Measurements from ENCODE around the gene ZMYND10.
A peak's percentile ranks its signal among the peaks of the same experiment; 100 is the strongest.

Gene ZMYND10

DNA sequence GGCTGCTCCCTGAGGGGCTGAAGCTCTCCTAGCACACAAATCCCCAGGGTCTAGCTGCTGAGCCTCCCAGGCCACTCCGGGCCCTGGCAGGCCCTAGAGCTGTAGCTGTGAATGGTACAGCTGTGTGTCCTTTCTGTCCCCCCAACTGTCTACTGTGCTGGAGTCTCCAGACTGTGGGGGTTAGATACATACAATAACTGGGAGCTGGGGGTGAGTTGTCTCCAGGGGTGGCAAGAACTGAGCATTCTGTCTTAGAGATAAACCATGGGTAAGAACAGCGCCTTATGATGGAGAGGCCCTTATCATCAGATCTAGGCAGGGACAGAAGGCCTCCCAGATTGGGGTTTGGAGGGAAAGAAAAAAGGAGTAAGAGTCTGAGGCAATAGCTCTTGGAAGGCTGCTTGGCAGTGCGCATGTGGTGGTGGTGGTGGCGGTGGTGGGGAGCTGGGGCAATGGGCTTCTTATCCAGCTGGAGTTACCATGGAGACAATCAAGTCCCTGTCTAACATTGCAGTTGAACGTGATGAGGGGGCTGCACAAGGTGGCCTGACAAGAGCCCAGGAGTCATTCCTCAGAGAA is 8.7 kb upstream of the ZMYND10 start:
- H3K4me3 ChIP-seq (ENCODE audit: low read depth in 1 of 2, low read length in 2 of 2): no peak overlapping the region
- no peak overlapping the region for H3K9ac ChIP-seq (ENCODE audit: low read length)
- H3K36me3 ChIP-seq (ENCODE audit: insufficient read depth, low read length): peaks cover 53% of the 10 kb centered on the region
- no peaks in the 10 kb centered on the region for H3K27me3 ChIP-seq (ENCODE audit: control insufficient read depth in 1 of 2, insufficient read depth in 2 of 2, low read length in 2 of 2)
- H3K9me3 ChIP-seq (ENCODE audit: low read length): no peaks in the 10 kb centered on the region
- H3K4me1 ChIP-seq (ENCODE audit: insufficient read depth, low read length): peaks cover 52% of the 10 kb centered on the region
- no peak overlapping the region for H3K27ac ChIP-seq (ENCODE audit: low read depth, low read length)

GRCh38 chr3:50353245-50354004 is 7.9 kb upstream of the ZMYND10 start:
- no peaks in the 10 kb centered on the region for H3K27me3 ChIP-seq (ENCODE audit: control insufficient read depth in 1 of 2, insufficient read depth in 2 of 2, low read length in 2 of 2)
- H3K4me3 ChIP-seq (ENCODE audit: low read depth in 1 of 2, low read length in 2 of 2): no peak overlapping the region
- no peak overlapping the region for H3K27ac ChIP-seq (ENCODE audit: low read depth, low read length)
- peaks cover 53% of the 10 kb centered on the region for H3K4me1 ChIP-seq (ENCODE audit: insufficient read depth, low read length)
- H3K36me3 ChIP-seq (ENCODE audit: insufficient read depth, low read length): peaks cover 59% of the 10 kb centered on the region
- H3K9me3 ChIP-seq (ENCODE audit: low read length): no peaks in the 10 kb centered on the region
- H3K9ac ChIP-seq (ENCODE audit: low read length): no peak overlapping the region

DNA sequence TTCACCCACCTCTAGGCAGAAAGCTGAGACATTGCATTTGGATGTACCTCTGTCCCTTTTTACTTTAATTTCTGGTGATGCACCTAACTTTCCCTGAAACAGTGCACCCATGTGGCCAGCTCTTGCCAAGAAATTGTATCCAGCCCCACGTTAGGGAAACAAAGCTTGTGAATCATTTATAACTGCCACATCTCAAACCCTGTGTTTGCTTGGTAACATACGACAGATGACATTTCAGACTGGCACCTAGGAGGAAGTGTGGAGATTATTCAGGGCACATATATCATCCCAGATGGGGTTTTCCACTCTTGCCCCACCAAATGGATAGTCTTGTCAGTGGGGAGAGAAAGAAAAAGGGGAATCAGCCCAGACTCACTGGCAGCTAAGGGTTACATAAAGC is 7.2 kb upstream of the ZMYND10 start:
- peaks cover 47% of the 10 kb centered on the region for H3K4me1 ChIP-seq (ENCODE audit: insufficient read depth, low read length)
- H3K4me3 ChIP-seq (ENCODE audit: low read depth in 1 of 2, low read length in 2 of 2): no peak overlapping the region
- H3K27me3 ChIP-seq (ENCODE audit: control insufficient read depth in 1 of 2, insufficient read depth in 2 of 2, low read length in 2 of 2): no peaks in the 10 kb centered on the region
- H3K36me3 ChIP-seq (ENCODE audit: insufficient read depth, low read length): peaks cover 59% of the 10 kb centered on the region
- H3K27ac ChIP-seq (ENCODE audit: low read depth, low read length): no peak overlapping the region
- H3K9ac ChIP-seq (ENCODE audit: low read length): no peak overlapping the region
- H3K9me3 ChIP-seq (ENCODE audit: low read length): no peaks in the 10 kb centered on the region

- Histone ChIP-seq H3K27ac (ENCODE audit: low read depth, low read length) (peak overlapping the region; percentile 43), H3K27me3 (ENCODE audit: control insufficient read depth in 1 of 2, insufficient read depth in 2 of 2, low read length in 2 of 2) (no peaks in the 10 kb centered on the region), H3K9me3 (ENCODE audit: low read length) (no peaks in the 10 kb centered on the region), H3K4me3 (ENCODE audit: low read depth in 1 of 2, low read length in 2 of 2) (peak overlapping the region; percentile 66 to 91), H3K4me1 (ENCODE audit: insufficient read depth, low read length) (peaks cover 32% of the 10 kb centered on the region), H3K9ac (ENCODE audit: low read length) (peak overlapping the region; percentile 71), H3K36me3 (ENCODE audit: insufficient read depth, low read length) (peaks cover 45% of the 10 kb centered on the region)
Measured at GRCh38 chr3:50351323-50351697, 5.8 kb upstream of the ZMYND10 start.

DNA sequence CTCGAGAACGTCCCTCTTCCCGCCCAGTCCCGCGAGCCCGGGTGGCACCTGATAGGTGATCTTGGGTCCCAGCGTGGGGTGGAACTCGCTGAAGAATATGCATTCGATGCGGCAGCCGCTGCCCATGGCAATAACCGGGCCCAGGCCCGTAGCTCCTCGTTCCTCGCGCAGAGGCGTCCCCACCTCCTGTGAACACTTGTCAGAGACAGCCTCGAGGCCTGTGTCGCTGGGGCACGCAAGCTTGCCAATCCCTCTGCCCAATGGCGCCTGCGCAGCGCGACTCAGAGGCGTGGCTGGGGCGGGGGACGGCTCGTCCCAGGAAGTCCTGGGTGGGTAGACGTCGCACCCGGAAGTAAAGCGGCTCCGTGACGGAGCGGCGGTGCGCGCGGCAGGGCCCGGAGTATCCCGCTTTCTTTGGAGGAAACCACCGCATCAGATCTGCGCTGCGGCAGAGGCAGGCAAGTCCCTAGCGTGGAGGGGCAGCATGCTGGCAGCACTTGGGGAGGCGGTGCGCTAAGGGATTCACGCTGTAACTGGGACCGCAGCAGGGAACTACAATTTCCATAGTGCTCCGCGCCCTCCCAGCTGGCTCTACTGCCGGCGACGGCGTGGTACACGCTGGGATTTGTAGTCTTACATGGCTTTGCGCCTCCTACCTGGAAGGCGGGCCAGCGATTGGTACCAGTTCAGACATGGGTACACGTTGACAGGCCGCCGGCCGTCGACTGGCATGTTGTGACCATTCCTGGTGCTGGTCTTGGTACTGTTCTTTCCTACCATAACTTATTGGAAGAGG is 5.2 kb upstream of the ZMYND10 start, which contains the start of the genes CYB561D2 and NPRL2:
Gene CYB561D2 (plus strand): TSS at position 336 of the 796 bp plus-strand sequence. CDS start 572 bp downstream, outside the sequence.
Gene NPRL2 (minus strand): TSS at position 249 of the 796 bp plus-strand sequence. CDS start 123 bp downstream, at position 126.
- peak within 1 kb of the TSS; percentile 66 to 91 for H3K4me3 ChIP-seq (ENCODE audit: low read depth in 1 of 2, low read length in 2 of 2)
- peak within 1 kb of the TSS; percentile 71 for H3K9ac ChIP-seq (ENCODE audit: low read length)
- H3K4me1 ChIP-seq (ENCODE audit: insufficient read depth, low read length): peaks cover 29% of the 10 kb centered on the region
- peaks cover 39% of the 10 kb centered on the region for H3K36me3 ChIP-seq (ENCODE audit: insufficient read depth, low read length)
- H3K27me3 ChIP-seq (ENCODE audit: control insufficient read depth in 1 of 2, insufficient read depth in 2 of 2, low read length in 2 of 2): no peaks in the 10 kb centered on the region
- H3K9me3 ChIP-seq (ENCODE audit: low read length): no peaks in the 10 kb centered on the region
- H3K27ac ChIP-seq (ENCODE audit: low read depth, low read length): peak within 1 kb of the TSS; percentile 43

DNA sequence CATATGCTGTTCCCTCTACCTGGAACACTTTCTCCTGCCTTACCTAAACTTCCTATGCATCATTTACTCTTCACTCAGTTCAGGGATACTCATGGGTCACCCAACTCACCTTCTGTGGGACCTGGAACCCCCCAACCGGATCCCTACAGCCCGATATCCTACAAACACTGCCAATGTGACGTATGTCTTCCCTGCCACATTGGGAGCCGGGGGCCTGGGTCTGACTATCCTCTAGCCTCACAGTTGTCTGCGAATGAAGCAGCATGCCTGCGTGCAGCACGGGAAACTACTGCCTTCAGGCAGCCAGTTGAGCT is 4.6 kb upstream of the ZMYND10 start:
- Histone ChIP-seq H3K4me1 (ENCODE audit: insufficient read depth, low read length) (peaks cover 31% of the 10 kb centered on the region), H3K27me3 (ENCODE audit: control insufficient read depth in 1 of 2, insufficient read depth in 2 of 2, low read length in 2 of 2) (no peaks in the 10 kb centered on the region), H3K9me3 (ENCODE audit: low read length) (no peaks in the 10 kb centered on the region), H3K9ac (ENCODE audit: low read length) (peak overlapping the region; percentile 71), H3K27ac (ENCODE audit: low read depth, low read length) (peak overlapping the region; percentile 43), H3K4me3 (ENCODE audit: low read depth in 1 of 2, low read length in 2 of 2) (peak overlapping the region; percentile 66 to 91), H3K36me3 (ENCODE audit: insufficient read depth, low read length) (peaks cover 33% of the 10 kb centered on the region)

- H3K9ac ChIP-seq (ENCODE audit: low read length): no peak overlapping the region
- H3K27me3 ChIP-seq (ENCODE audit: control insufficient read depth in 1 of 2, insufficient read depth in 2 of 2, low read length in 2 of 2): no peaks in the 10 kb centered on the region
- peaks cover 10% of the 10 kb centered on the region for H3K36me3 ChIP-seq (ENCODE audit: insufficient read depth, low read length)
- peaks cover 34% of the 10 kb centered on the region for H3K4me1 ChIP-seq (ENCODE audit: insufficient read depth, low read length)
- H3K27ac ChIP-seq (ENCODE audit: low read depth, low read length): no peak overlapping the region
- H3K9me3 ChIP-seq (ENCODE audit: low read length): no peaks in the 10 kb centered on the region
- H3K4me3 ChIP-seq (ENCODE audit: low read depth in 1 of 2, low read length in 2 of 2): no peak overlapping the region
Measured at GRCh38 chr3:50347187-50347813, 1.8 kb upstream of the ZMYND10 start.

DNA sequence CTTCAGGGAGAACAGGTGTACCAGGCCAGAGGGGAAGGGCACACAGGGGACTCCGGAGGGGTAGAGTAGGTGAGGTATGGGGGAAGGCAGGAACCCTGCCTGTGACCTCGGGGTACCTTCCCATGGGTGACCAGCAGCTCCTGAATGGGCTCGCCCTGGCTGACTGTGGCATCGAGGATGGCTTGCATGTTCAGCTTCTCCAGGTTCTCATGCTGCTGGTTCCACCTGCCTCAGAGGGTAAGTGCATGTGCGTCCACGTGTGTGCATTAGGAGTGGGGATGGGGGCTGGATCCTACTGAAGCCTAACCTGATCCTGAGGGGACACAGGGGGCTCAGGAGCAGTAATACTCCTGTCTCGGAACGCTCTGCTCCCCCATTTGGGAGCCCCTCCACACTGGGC is 524 bp downstream of the ZMYND10 start:
- H3K36me3 ChIP-seq (ENCODE audit: insufficient read depth, low read length): peaks cover 10% of the 10 kb centered on the region
- H3K27ac ChIP-seq (ENCODE audit: low read depth, low read length): no peak overlapping the region
- H3K9ac ChIP-seq (ENCODE audit: low read length): no peak overlapping the region
- H3K27me3 ChIP-seq (ENCODE audit: control insufficient read depth in 1 of 2, insufficient read depth in 2 of 2, low read length in 2 of 2): no peaks in the 10 kb centered on the region
- peaks cover 33% of the 10 kb centered on the region for H3K4me1 ChIP-seq (ENCODE audit: insufficient read depth, low read length)
- peak overlapping the region; percentile 38 to 59 for H3K4me3 ChIP-seq (ENCODE audit: low read depth in 1 of 2, low read length in 2 of 2)
- no peaks in the 10 kb centered on the region for H3K9me3 ChIP-seq (ENCODE audit: low read length)

DNA sequence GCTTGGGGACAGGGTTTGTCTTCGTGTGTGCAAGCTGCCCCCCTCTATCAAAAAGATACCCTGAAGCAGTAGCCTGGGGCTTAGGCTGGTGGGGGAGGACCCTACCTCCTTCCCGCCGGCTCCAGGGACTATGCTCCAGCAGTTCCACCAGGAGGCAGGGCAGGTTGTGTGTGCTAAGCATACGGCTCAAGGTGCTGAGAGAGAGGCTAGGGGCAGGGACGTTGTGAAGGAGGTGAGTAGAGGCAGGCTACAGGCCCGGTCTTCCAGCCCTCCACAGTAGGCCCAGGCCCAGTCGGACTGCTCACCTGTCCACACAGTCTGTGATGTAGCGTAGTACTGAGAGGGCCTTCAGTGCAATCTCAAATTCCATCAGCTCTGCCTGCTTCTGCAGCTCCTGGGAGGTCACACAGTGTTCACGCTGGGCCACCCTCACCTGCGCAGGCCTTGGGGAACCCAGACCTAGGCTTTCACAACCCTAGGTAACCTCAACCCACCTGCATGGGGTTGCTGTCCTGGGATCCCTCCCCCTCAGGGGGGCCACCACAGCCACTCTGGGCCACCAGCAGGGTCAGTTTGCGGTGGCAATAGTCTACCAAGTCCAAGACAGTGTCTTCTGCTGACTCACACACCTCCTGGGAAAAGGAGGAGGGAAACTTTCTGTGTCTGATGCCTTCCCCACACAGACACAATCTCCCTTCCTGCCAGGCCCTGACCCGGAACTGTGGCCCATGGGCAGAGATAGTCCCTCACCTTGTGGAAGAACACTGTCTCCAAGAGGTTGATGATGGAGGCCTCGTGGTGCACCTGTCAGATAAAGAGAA is 2.5 kb downstream of the ZMYND10 start:
- Histone ChIP-seq H3K4me3 (ENCODE audit: low read depth in 1 of 2, low read length in 2 of 2) (no peak overlapping the region), H3K9me3 (ENCODE audit: low read length) (no peaks in the 10 kb centered on the region), H3K4me1 (ENCODE audit: insufficient read depth, low read length) (peaks cover 34% of the 10 kb centered on the region), H3K36me3 (ENCODE audit: insufficient read depth, low read length) (no peaks in the 10 kb centered on the region), H3K27me3 (ENCODE audit: control insufficient read depth in 1 of 2, insufficient read depth in 2 of 2, low read length in 2 of 2) (no peaks in the 10 kb centered on the region), H3K9ac (ENCODE audit: low read length) (no peak overlapping the region), H3K27ac (ENCODE audit: low read depth, low read length) (no peak overlapping the region)

GRCh38 chr3:50341996-50342650 is 3.4 kb downstream of the ZMYND10 start:
- no peaks in the 10 kb centered on the region for H3K9me3 ChIP-seq (ENCODE audit: low read length)
- no peaks in the 10 kb centered on the region for H3K27me3 ChIP-seq (ENCODE audit: control insufficient read depth in 1 of 2, insufficient read depth in 2 of 2, low read length in 2 of 2)
- H3K27ac ChIP-seq (ENCODE audit: low read depth, low read length): no peak overlapping the region
- no peak overlapping the region for H3K9ac ChIP-seq (ENCODE audit: low read length)
- no peak overlapping the region for H3K4me3 ChIP-seq (ENCODE audit: low read depth in 1 of 2, low read length in 2 of 2)
- H3K36me3 ChIP-seq (ENCODE audit: insufficient read depth, low read length): no peaks in the 10 kb centered on the region
- peaks cover 36% of the 10 kb centered on the region for H3K4me1 ChIP-seq (ENCODE audit: insufficient read depth, low read length)
